SJSA1 (cell line): ENCODE data around the gene BABAM2. TPM values are rescaled to one million over a fixed set of nuclear protein-coding genes. Genes with fewer than 3 reads are reported as not detected.
"Not testable (repeated sequence)": the region's sequence is repeated elsewhere in the genome, so short reads cannot be mapped to it uniquely, and the experiment has no call there.

Experiments
- DNase-seq, 2 experiments: peaks; one replicate each; pipeline ENCODE4 v3.0.0-alpha.2; 2015 to 2020; ENCODE audit warnings: low spot score in 2 of 2, low read depth in 1 of 2
- H3K27ac ChIP-seq: fragments of 250-450 bp; sonication (Bioruptor Pico); 2 replicates; pipeline ENCODE4 v1.5.1; 2020; ENCODE audit warnings: mild to moderate bottlenecking, moderate library complexity
- H3K27me3 ChIP-seq: fragments of 250-450 bp; sonication (Bioruptor Pico); replicated peaks from 2 replicates; pipeline ENCODE4 v1.5.1; 2020; ENCODE audit warnings: mild to moderate bottlenecking, moderate library complexity
- H3K36me3 ChIP-seq: fragments of 250-450 bp; sonication (Bioruptor Pico); 2 replicates; pipeline ENCODE4 v1.5.1; 2020; ENCODE audit warnings: mild to moderate bottlenecking
- H3K4me1 ChIP-seq: fragments of 250-450 bp; sonication (Bioruptor Pico); replicated peaks from 2 replicates; pipeline ENCODE4 v1.6.1; 2021; ENCODE audit warnings: mild to moderate bottlenecking
- H3K4me3 ChIP-seq: fragments of 250-450 bp; sonication (Bioruptor Pico); 2 replicates; pipeline ENCODE4 v1.5.1; 2020; ENCODE audit warnings: mild to moderate bottlenecking
- H3K9me3 ChIP-seq: fragments of 250-450 bp; sonication (Bioruptor Pico); replicated peaks from 2 replicates; pipeline ENCODE4 v1.5.1; 2020; ENCODE audit warnings: mild to moderate bottlenecking
- total RNA-seq: library from RNA; depleted of rRNA; stranded (reverse); fragments of >200 nt; shearing (Covaris generic); gene quantifications from 2 replicates; pipeline ENCODE4 v1.2.3, GENCODE V29; 2014

Gene BABAM2
- total RNA-seq, 1 experiment from 2014 or later: 24.6 TPM

DNA sequence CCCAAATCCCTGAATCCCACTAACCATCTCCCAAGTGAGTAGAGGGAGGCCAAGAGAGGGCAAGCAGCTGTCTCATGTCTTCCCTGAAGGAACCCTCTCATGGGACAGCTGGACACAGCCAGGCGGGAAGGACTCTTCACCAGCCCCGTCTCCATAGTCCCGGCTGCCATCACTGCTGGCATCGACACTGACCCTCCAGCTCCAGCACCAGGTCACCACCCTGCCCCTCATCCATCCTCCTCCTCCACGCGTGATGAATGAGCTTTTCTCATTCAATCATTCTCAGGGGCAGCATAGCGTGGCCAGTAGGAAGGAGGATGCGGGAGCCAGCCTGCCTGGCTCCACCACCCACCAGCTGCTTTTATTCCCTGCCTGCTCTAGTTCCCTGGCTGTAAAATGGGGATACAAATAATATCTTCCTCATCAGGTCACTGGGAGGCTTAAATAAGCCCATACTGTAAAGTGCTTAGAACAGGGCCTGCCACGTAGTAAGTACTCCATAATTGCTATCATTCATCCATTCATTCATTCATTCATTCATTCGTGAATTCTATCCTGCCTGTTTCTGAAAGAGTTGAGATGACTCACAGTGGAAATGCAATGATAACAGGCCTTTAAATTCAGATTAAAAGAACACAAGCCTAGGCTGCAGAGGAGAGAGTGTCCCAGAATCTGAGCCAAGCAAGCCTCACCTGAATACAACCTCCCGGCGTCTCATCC is 471.6 kb downstream of the BABAM2 start:
- no peaks in the 10 kb centered on the region for H3K27me3 ChIP-seq
- no peaks in the 10 kb centered on the region for H3K36me3 ChIP-seq
- peaks cover 47% of the 10 kb centered on the region for H3K4me1 ChIP-seq
- H3K27ac ChIP-seq: no peak overlapping the region
- H3K9me3 ChIP-seq: no peaks in the 10 kb centered on the region
- no peak for DNase-seq
- H3K4me3 ChIP-seq: no peak overlapping the region

GRCh38 chr2:28362991-28363521 is 472.5 kb downstream of the BABAM2 start:
- no peaks in the 10 kb centered on the region for H3K36me3 ChIP-seq
- DNase-seq: no peak
- H3K4me3 ChIP-seq: no peak overlapping the region
- no peaks in the 10 kb centered on the region for H3K9me3 ChIP-seq
- peaks cover 39% of the 10 kb centered on the region for H3K4me1 ChIP-seq
- no peak overlapping the region for H3K27ac ChIP-seq
- no peaks in the 10 kb centered on the region for H3K27me3 ChIP-seq

GRCh38 chr2:28363686-28364280 is 473.3 kb downstream of the BABAM2 start:
- H3K9me3 ChIP-seq: no peaks in the 10 kb centered on the region
- no peaks in the 10 kb centered on the region for H3K27me3 ChIP-seq
- no peak overlapping the region for H3K27ac ChIP-seq
- H3K36me3 ChIP-seq: no peaks in the 10 kb centered on the region
- DNase-seq: no peak
- H3K4me1 ChIP-seq: peaks cover 33% of the 10 kb centered on the region
- no peak overlapping the region for H3K4me3 ChIP-seq

DNA sequence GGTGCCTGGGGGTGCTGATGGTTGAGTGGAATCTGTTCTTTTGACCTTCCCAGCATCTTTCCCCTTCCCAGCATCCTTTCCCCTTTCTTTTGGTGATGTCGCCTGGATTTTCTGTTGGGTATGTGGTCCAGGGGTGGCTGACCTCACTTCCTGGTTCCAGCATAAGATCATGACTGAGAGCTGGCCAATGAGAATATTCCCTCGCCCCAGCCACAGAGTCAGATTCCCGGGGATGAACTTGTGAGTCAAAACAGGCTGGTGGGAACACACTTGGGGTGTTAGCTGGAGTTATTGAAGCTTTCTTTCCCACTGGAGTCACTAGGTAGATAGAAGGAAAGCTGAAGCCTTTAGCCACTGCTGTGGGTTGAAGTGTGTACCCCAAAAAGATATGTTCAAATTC is 474.1 kb downstream of the BABAM2 start:
- H3K9me3 ChIP-seq: no peaks in the 10 kb centered on the region
- peaks cover 24% of the 10 kb centered on the region for H3K4me1 ChIP-seq
- H3K27ac ChIP-seq: no peak overlapping the region
- H3K4me3 ChIP-seq: no peak overlapping the region
- H3K36me3 ChIP-seq: no peaks in the 10 kb centered on the region
- no peaks in the 10 kb centered on the region for H3K27me3 ChIP-seq
- DNase-seq: no peak

GRCh38 chr2:28365158-28365557 is 474.6 kb downstream of the BABAM2 start:
- no peak for DNase-seq
- H3K36me3 ChIP-seq: no peaks in the 10 kb centered on the region
- H3K4me1 ChIP-seq: peaks cover 19% of the 10 kb centered on the region
- H3K9me3 ChIP-seq: no peaks in the 10 kb centered on the region
- no peak overlapping the region for H3K27ac ChIP-seq
- no peaks in the 10 kb centered on the region for H3K27me3 ChIP-seq
- H3K4me3 ChIP-seq: no peak overlapping the region

DNA sequence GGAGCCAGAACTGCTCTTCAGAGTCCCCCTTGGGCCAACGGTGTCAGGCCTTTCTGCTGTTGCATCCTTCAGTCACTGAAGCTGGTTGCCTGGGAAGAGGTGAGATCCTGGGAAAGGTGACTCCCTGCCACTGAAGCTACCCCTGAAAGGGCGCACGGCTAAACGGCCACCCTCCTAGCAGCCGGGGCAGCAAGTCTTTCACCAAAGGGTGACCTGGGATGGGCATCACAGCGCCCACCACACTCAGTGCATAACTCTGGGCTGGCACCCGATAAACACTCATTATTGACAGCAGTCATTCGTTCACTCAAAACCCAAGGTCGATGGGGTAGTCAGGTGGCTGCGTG is 475.6 kb downstream of the BABAM2 start:
- Histone ChIP-seq H3K27ac (no peak overlapping the region), H3K4me1 (peaks cover 9% of the 10 kb centered on the region)

DNA sequence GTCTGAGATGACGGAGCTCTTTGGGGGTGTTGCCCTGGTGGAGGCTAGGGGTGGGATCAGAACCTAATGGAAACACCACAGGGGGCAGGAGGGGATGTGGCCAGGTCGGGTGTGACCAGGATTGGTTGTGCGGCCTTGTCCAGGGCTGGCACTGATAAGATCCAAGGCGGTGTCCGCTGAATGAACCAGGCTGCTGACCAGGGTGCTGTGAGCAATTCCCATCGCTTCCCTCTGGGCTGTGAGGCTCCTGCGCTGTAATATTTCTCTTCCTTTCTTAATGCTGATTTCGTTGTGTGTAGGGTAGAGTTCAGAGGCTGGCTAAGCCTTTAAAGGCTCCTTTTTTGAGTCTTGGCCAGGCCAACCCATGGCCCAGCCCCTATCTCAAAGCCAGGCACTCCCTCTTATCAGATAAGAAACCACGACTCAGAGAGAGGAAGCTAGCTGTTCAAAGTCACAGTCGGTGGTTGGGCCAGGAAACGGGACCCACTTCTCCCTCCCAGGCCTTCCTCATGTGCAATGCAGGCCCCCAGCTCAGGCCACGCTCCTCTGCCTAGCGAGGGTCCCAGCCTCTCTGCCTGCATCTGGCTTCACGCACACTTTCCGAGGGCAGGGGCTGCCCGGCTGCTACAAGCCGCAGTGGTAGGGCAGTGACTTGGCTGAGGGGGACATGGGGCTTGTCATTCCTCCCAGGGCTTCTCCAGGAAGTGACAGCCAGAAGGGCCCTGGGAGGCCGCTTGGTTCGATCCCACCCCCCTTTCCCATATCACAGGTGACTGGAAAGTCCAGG is 476.2 kb downstream of the BABAM2 start:
- H3K4me3 ChIP-seq: no peak overlapping the region
- H3K27me3 ChIP-seq: no peaks in the 10 kb centered on the region
- H3K9me3 ChIP-seq: no peaks in the 10 kb centered on the region
- H3K4me1 ChIP-seq: peaks cover 5% of the 10 kb centered on the region; the same call in 1 of the 2 replicates
- no peak overlapping the region for H3K27ac ChIP-seq
- DNase-seq: no peak
- H3K36me3 ChIP-seq: no peaks in the 10 kb centered on the region

More for the DNA sequence above, 475.6 kb downstream of the BABAM2 start:
- DNase-seq: no peak
- Histone ChIP-seq H3K9me3 (no peaks in the 10 kb centered on the region), H3K27me3 (no peaks in the 10 kb centered on the region), H3K4me3 (no peak overlapping the region), H3K36me3 (no peaks in the 10 kb centered on the region)

DNA sequence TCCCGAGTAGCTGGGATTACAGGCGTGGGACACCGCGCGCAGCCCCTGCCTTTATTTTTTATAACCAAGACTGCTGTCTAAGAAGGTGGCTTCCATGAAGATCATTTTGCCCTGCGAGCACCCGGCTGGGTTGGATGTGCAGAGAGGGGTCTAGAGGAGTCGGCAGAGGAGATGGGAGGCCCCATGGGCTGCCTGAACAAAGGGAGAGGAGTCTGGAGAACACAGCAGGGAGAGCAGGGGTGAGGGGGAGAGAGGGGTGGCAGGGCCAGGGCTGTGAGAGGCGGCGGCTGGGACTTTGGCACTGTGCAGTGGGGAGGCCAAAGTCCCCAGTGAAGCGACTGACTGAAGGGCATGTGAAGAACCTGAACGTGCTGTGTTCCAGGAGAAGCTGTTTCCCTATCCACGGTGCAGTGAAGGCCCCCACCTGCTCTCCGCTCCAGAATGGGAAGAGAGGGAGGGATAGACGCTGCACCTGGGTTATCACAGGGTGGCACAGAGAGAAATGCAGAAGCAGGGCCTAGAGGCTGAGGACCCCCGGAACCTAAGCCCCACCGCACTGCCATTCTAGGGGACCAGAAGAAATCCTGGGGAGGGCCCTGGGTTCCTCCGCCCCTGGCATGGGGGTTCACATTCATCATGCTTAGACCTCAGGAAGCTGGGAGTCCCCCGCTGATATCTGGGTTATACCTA is 477.3 kb downstream of the BABAM2 start:
- Histone ChIP-seq H3K36me3 (no peaks in the 10 kb centered on the region), H3K27ac (no peak overlapping the region), H3K4me1 (no peaks in the 10 kb centered on the region), H3K9me3 (no peaks in the 10 kb centered on the region), H3K4me3 (no peak overlapping the region), H3K27me3 (no peaks in the 10 kb centered on the region)
- no peak for DNase-seq

DNA sequence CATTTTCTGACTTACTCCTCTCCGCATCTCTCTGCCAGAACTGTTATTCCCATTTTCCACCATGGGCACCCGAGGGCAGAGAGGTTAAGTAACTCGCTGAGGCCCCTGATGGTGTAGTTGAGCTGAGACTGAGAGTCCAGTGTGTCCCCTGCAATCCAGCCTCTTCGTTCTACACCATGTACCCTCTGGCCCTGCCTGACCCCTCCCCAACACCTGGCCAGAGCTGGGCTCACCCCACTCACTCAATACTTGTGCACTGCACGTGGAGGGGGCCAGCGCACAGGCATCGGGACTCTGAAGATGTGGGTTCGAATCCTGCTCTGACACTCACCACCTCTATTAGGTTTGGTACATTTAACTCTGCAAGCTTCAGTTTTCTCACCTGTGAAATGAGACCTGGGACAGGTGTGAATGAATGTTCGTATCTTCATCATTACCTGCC is 477.8 kb downstream of the BABAM2 start:
- Histone ChIP-seq H3K4me3 (no peak overlapping the region), H3K4me1 (no peaks in the 10 kb centered on the region), H3K9me3 (no peaks in the 10 kb centered on the region), H3K27ac (no peak overlapping the region), H3K36me3 (no peaks in the 10 kb centered on the region), H3K27me3 (no peaks in the 10 kb centered on the region)
- no peak for DNase-seq

- Histone ChIP-seq H3K36me3 (no peaks in the 10 kb centered on the region), H3K4me3 (no peak overlapping the region), H3K4me1 (no peaks in the 10 kb centered on the region), H3K9me3 (no peaks in the 10 kb centered on the region), H3K27me3 (no peaks in the 10 kb centered on the region), H3K27ac (no peak overlapping the region)
- DNase-seq: no peak
Observed at GRCh38 chr2:28369358-28369757, 478.8 kb downstream of the BABAM2 start.

DNA sequence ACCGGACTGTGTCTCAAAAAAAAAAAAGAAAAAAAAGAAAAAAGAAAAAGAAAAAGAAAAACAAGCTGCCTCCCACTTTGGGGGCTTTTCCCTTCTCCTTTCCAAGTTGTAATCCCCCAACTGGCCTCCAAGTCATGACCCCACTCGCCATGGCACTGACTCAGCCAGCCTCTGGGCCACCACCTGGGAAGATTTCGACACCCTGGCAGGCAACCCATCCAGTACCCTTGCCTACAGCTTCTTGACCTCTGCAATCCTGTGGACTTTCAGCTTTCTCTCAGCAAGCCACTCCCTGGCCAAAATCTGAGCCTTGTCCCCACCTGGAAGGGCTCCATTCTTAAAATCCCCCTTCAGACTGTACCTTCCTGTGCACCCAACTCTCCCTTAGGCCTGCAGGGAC is 479.8 kb downstream of the BABAM2 start:
- H3K27me3 ChIP-seq: no peaks in the 10 kb centered on the region
- no peaks in the 10 kb centered on the region for H3K36me3 ChIP-seq
- no peak overlapping the region for H3K4me3 ChIP-seq
- no peak overlapping the region for H3K27ac ChIP-seq
- no peaks in the 10 kb centered on the region for H3K4me1 ChIP-seq
- no peak for DNase-seq
- H3K9me3 ChIP-seq: no peaks in the 10 kb centered on the region

DNA sequence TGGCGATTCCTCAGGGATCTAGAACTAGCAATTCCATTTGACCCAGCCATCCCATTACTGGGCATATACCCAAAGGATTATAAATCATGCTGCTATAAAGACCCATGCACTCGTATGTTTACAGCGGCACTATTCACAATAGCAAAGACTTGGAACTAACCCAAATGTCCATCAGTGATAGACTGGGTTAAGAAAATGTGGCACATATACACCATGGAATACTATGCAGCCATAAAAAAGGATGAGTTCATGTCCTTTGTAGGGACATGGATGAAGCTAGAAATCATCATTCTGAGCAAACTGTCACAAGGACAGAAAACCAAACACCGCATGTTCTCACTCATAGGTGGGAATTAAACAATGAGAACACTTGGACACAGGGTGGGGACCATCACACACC is 481.2 kb downstream of the BABAM2 start:
- not testable (repeated sequence) for H3K36me3 ChIP-seq, H3K4me3 ChIP-seq, H3K27ac ChIP-seq, H3K4me1 ChIP-seq, H3K9me3 ChIP-seq, DNase-seq, H3K27me3 ChIP-seq

- Histone ChIP-seq H3K27me3 (no peaks in the 10 kb centered on the region), H3K27ac (no peak overlapping the region), H3K4me3 (no peak overlapping the region), H3K9me3 (no peaks in the 10 kb centered on the region), H3K4me1 (no peaks in the 10 kb centered on the region), H3K36me3 (no peaks in the 10 kb centered on the region)
- no peak for DNase-seq
Observed at GRCh38 chr2:28373854-28374253, 483.3 kb downstream of the BABAM2 start.
